ENCODE data around the gene ARHGAP21.
"Not testable (repeated sequence)": the region's sequence is repeated elsewhere in the genome, so short reads cannot be mapped to it uniquely, and the experiment has no call there.

ARHGAP21 gene

DNA sequence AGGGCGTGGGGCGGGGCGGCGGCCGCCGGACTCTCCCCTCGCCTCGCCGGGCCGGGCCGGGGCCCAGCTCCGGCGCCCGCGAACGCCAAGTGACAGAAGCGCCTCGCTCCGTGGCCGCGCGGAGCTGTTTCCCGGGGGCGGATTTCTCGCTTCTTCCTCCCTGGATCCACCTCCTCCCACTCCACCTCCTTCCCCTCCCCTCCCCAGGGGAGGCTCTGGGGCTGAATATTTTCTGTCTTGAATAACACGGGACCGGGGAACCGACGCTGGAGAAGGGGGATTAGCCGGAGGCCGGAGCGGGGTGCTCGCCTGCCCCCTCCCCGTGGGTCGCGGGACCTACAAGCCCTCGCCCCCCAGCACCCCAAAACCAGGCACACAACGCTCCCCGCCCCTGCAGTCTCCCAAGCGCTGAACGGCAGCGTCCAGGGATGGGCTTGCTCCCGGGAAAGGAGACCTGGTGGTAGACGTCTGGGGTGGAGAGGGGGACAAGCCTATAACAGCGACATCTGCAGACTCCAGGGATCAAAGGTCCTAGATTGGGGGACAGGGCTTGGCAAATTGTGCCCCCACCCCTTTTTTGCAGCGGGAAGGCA lies at the start of gene ARHGAP21:
Gene ARHGAP21 (minus strand): TSS at position 100 of the 593 bp plus-strand sequence. CDS start 1,988 bp downstream, outside the sequence.
- peak; percentile 71 for DNase-seq

DNA sequence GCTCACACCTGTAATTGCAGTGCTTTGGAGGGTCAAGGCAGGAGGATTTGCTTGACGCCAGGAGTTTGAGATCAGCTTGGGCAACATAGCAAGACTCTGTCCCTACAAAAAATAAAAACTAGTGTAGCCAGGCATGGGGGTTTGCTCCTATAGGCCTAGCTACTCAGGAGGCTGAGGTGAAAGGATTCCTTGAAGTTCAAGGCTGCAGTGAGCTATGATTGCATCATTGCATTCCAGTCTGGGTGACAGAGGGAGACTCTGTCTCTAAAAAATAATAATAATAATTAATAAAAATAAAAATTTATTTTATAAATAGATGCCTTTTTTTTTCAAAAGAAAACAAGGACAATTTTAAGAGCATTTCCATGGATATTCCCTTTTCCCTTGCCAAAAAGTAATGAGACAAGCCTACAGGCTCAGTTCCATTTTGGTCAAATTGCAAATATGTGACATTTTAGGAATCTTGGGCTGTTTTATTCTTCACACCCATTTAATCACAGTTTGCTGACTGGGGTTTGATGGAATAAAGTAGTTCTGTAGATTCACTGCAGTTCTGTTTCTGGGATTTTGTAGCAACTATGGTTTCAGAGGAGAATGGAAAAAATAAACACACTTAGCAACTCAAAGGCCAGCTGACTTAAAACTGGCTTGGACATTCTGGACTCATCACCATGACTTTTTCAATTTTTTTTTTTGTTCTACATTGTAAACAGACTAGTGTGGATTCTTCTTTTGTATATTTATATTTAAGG lies 48.4 kb upstream of the ARHGAP21 start:
- no peak for DNase-seq

DNA sequence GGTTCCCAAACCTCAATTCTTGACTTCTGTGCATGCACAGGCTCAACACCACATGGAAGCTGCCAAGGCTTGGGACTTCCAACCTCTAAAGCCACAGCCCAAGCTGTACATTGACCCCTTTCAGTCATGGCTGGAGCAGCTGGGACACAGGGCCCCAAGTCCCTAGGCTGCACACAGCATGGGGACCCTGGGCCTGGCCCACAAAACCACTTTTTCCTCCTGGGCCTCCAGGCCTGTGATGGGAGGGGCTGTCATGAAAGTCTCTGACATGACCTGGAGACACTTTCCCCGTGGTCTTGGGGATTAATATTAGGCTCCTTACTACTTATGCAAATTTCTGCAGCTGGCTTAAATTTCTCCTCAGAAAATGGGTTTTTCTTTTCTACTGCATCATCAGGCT lies 41.3 kb upstream of the ARHGAP21 start:
- not testable (repeated sequence) for DNase-seq

DNA sequence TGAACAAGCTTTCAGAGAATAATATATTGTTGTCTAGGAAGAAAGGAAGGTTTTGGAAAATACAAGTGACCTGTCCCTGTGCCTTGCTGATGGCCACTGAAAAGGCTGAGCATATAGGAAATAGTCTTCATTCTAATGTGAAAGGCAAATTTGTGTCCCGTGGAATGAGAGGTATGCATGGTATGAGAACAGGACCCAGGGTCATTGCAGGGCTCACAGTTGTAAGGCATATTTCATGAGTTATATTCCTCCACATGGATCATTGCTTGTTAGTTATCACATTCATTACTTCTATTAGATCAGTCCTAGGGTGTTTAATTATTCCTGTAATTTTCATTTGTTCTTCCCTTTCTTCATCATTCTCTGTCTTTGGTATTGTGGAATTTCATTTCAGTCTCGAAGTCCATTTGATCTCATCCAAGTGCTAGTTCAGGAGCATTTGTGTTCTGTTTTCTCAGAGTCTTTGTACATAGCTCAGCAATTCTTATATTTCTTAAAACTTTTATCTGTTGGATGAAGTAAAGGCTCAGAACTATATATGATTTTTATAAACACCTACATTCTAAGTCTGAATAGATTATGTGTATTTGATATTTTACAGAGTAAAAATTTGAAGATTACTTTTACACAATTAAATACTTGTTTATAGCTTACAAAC lies 39.4 kb upstream of the ARHGAP21 start:
- DNase-seq, result peak; percentile 66

DNA sequence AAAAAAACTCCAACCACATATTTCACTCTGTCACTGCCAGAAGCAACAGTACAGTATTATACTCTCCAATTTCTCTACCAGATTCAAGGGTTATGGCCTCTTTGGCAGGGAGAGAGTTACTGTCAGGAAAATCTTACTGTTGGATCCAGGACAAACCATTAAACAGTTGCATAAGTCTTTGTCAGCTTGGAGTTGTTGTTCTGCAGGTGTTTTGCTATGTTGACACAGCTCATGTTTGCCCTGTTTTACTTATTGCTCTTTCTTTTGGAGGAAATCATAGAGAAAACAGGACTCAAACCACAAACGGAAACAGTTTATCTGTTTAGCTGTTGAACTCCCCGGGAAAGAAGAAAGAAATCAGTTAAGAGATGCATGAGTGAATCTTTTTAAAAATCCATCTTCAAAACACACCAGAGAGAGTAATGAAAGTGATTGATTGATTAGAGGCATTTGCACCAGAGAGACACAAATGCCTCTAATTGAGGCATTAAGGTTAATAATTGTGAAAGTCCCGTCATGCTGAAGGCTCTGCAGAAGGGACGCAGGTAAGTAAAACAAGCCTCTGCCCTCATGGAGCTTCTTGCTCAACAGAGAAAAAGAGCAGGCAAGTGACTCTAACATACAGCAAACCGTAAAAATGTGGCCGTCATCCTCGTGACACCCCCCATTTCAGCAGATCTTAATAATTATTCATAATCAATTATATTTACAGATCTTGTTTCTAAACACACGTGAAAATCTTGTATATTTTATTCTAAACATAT lies 38.7 kb upstream of the ARHGAP21 start:
- no peak for DNase-seq

DNA sequence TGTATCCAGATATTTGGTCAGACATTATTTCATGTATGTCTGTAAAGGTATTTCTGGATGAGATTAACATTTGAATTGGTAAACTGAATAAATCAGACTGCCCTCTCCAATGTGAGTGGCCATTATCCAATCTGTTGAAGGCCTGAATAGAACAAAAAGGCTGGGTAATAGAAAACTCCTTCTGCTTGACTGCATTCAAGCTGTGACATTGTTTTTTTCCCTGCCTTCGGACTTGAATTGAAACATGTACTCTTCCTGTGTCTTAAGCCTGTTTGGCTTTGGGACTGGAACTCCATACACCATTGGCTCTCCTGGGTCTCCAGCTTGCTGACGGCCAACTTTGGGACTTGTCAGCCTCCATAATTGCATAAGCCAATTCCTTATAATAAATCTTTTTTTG lies 36.0 kb upstream of the ARHGAP21 start:
- DNase-seq, result no peak

DNA sequence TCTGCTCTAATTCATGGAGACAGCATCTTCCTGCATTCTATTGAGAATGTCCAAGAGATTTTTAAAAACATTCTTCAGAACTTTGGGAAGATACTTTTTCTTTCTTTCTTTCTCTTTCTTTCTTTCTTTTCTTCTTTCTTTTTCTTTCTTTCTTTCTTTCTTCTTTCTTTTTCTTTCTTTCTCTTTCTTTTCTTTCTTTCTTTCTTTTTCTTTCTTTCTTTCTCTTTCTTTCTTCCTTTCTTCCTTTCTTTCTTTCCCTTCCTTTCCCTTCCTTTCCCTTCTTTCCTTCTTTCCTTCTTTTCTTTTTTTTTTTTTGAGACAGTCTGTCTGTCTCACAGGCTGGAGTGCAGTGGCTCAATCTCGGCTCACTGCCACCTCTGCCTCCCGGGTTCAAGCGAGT lies 34.6 kb upstream of the ARHGAP21 start:
- not testable (repeated sequence) for DNase-seq

DNA sequence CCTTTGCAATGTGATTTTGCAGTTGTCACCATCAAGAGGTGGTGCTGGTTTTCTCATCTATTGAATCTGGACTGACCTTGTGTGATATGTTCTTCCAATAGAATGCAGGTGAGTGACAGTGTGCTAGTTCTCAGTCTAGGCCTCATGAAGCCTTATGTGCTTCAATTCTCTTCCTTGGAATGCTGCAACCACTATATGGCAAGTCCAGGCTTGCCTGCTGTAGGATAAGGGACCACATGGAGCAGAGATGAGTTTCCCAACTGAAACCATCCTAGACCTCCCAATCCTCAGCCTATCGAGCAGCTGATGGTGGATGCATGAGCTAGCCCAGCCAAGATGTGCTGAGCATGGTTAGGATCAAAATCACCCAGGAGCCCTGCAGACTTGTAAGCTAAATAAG lies 32.6 kb upstream of the ARHGAP21 start:
- DNase-seq, result no peak

DNA sequence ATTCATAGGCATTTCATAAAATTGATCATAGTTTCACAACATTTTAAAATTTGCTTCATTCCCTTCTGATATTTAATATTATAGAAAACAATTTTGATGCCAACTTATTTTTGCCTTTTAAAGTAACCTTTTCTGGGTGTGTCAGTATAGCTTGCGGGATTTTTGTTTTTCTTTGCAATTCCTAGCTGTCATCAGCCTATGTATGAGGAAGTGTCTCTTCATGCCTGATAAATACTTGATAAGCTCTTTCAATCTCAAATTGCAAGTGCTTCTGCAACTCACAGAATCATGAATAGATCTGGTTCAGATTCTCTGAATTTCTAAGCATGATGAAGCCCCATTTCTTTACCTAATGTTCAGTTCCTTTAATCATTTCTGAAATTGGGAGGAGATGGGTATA lies 28.0 kb upstream of the ARHGAP21 start:
- no peak for DNase-seq

DNA sequence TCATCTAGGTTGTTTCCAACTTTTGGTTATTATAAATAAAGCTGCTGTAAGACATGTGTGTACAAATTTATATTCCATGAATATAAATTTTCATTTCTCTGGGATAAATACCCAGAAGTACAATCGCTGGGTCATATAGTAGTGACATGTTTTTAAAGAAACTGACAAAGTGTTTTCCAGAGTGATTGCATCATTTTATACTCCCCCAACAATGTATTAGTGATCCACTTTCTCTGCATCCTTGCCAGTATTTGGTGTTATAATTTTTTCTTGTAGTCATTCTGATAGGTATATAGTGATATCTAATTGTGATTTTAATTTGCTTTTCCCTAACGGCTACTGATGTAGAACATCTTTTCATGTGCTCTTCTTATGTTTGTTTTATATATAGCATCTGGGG lies 27.0 kb upstream of the ARHGAP21 start:
- DNase-seq, result no peak

DNA sequence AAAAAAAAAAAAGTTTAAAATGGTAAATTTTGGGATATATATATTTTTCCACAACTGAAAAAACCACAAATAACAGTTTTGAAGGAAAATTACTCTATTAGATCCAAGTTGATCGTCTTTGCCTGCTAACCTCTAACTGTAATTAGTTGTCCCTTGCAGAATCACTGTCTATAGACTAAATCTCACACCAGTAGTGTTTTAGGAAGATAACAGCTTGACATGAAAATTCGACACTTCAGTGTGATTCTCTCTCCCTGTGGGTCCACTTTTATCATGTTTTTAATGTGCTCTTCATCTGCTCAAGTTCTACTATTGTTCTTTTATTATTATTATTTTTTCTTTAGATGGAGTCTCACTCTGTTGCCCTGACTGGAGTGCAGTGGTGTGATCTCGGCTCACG lies 24.5 kb upstream of the ARHGAP21 start:
- DNase-seq, result no peak

DNA sequence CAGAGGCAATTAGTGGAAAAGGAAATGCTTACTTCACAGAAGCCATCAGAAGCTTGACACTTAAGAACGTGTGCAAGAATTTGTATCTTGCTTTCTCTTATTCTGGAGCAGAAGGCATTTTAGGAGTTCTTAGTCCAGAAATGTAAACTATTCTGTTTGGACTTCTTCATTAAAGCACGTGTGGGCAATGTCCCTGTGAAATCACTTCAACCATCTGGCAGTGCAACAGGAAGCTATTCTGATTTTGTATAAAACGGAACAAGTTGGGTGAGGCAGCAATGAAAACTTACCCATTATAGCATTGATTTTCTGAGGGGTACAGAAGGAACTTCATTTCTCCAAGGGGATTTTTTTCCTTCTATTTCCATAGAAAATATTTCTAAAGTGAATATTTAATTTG lies 21.3 kb upstream of the ARHGAP21 start:
- no peak for DNase-seq

DNA sequence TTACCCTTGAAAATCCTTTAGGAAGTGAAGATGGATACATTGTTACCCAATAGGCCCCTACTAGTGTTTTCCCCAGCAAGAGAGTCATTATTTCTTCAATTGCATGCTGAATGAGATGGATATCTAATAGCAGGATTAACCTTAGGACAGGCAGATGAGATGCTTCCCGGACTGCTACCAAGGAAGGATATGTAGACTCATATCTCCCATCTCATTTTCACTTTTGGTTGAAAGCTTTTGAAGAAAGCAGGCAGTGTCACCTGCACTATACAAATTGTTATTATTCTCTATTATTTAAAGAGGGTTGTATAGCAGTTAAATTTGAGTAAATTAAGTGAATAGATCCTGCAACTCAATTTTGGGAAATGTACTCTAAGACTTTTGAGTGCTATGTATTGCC lies 17.0 kb upstream of the ARHGAP21 start:
- no peak for DNase-seq

DNA sequence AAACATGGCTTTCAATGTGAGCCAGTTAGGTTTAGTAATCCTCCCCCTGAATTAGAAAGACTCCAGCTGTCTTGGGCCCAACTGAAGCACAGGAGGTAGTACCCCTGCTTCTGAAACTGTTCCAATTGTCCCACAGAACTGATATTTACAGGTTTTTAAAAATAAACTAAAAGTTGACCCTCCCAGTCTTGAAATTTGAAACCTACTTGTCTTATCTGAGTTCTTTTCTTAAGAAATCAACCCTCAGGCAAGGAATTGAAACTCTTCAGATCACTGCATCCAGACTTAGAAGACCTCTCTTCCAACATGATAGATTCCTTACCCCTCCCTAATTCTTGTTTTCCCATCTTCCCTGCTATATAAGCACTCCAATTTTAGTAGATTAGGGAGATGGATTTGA lies 13.3 kb upstream of the ARHGAP21 start:
- DNase-seq, result no peak

DNA sequence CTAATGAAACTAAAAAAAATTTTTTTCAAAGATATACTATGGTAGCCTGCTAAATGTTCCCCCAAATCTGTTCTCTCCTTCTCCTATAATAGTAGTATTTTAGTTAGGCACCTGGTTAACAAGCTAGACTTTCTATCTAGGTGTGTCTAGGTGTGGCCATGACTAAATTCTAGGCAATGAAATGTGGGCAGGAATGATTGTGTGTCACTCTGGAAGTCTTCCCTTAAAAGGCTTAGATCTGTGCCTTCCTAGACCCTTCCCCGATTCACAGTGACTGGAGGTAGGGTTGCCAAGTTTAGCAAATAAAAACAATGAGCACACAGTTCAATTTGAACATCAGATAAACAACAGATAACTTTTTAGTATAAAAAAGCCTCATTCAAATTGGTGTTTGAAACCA lies 8.3 kb upstream of the ARHGAP21 start:
- no peak for DNase-seq

DNA sequence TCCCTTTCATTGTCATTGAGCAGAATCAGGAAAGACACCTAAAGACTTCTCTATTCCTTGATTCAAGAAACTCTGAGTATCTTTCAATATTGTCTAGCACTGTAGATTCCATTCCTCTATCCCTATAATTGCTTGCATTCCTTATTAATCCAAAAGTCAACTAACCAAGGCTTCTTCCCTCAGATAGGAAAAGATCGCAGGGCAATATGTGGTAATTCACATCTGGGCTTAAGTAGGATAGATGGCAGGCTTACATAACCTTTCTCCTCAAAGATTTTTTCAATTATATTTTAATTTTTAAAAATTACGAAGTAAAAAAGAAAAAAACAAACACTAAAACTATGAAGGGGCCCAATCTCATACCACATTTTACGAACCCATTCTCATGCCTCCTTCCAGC lies 7.1 kb upstream of the ARHGAP21 start:
- no peak for DNase-seq

DNA sequence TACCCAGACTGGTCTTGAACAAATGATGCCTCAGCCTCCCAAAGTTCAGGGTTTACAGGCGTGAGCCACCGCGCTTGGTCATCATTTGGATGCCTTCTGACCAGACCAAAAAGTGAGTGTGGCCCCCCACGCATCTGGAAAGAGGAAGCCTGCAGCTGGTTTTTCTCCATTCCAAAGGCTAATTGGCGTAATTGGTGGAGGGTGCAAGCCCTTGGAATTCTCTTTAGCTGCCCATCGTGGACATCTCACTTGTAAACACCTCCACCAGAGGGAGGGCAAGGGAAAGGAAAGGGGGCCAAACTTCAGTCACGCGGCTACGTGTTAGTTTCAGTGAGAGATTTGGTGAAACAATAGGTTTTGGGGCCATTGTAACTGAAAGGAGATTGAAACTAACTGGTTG lies 4.1 kb upstream of the ARHGAP21 start:
- peak; percentile 18 for DNase-seq

DNA sequence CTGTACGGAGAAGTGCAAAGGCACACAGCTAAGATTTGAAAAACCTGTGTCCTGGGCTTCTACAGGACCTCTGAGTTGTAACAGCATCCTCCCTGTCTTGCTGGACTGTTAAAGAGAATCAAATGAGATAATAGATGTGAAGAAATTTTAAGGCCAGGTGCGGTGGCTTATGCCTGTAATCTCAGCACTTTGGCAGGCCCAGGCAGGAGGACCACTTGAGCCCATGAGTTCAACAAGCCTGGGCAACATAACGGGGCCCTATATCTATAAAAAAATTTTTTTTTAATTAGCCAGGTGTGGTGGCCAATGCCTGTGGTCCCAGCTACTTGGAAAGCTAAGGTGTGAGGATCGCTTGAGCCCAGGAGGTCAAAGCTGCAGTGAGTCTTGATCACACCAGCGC lies 2.9 kb upstream of the ARHGAP21 start:
- DNase-seq, result no peak

DNA sequence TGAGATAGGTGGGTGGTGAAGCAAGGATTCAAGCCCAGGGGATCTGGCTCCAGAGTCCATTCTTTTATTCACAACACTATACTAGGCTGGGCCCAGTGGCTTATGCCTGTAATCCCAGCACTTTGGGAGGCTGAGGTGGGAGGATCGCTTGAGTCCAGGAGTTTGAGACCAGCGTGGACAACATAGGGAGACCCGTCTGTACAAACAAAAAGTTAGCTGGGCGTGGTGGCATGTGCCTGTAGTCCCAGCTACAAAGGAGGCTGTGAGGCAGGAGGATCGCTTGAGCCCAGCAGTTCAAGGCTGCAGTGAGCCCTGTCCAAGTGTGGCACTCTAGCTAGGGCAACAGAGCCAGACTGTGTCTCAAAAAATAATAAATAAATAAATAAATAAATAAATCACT lies 2.3 kb upstream of the ARHGAP21 start:
- DNase-seq, result not testable (repeated sequence)

DNA sequence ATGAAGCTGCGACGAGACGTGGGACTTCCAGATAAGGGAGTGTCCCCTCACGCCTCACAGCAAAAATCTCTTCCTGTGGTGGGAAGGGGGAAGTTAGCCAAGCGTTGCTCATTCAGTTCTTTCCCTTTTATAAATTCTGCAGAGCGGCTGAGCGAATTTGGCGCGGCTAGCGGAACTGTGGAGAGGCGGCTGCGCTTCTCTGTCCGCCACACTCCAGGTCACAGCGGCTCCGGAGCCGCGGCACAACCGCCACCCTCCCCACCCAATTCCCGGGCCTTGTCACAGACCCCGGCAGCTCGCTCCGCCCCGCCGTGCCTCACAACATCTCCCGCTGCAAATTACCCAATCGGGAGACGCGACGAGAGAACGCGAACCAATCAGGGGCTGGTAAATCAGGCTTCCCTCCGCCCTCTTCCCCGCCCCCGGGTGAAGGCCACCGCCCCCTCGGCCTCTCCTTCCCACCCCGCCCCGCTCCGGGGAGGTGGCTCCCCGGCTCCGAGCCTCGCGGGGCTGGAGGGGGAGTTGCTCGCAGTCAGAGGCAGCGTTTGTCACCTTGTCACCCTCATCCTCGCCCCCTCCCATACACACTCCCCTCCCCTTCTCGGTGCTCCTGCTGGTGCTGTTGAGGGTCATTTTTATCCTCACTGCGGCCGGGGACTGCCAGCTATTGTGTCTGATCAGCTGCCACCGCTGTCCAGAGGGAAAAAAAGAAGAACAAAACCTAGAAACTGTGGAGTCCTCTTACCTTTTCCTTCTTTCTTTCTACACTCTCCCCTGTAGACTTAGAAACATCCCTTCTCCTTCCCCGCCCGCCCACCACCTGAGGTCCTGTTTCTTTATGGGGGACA lies 918 bp upstream of the ARHGAP21 start:
- peak; percentile 94 for DNase-seq

DNA sequence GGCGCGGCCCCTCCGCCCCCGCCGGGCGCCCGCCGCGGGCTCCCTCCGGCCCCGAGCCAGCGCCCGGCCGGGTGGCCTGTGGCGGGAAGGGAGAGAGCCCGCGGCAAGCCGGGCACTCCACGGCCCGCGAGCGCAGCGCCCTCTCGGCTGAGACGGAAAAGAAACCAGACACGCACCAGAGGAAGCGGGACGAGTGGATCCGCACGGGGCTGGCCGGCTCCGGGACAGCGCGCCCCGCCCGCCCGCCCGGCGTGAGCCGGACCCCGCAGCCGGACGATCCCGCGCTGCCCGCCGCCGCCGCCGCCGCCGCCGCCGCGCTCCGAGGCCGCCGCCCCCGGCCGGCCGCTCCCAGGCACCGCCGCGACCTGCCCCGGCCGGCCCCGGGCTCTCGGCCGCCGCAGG lies 300 bp downstream of the ARHGAP21 start:
- DNase-seq, result peak; percentile 41

DNA sequence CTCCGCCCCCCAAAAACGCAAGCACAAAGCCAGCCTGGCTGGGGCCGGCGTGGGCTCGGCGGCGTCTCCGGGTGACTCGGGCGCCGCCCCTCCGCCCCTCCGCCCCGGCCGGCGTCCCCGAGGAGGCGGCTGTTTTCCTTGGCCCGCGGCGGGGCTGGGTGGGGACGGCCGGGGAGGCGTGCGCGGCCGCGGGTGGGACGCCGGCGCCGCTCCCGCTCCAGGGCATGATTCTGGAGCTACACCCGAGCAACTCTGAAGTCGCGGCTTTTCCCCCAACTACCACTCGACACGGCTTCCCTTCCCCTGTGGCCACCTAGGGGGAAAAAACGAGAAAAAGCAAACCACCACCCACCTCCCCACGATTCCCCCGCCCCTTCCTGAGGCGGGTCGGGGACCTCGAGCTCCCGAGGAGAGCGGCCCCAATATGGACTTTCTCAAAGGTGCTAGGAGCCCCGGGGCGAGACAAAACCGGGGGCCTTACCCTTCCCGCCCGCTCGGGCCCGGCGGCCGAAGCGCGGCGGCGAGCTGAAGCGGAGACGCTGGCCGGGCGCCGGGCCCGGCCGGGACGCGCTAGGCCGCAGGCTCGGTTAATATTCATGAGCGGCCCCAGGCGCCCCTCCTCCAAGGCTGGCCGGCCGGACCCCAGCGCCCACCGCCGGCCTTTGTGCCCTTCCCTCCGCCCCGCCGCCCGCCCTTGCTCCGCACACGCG lies 856 bp downstream of the ARHGAP21 start:
- peak; percentile 40 for DNase-seq
